HG02840 (cell line): ENCODE measurements around the gene ATP8B4.

Experiments
- ATAC-seq: cut with Tn5 transposase; IDR thresholded peaks from one replicate; pipeline ENCODE4 v1.9.1; 2021; ENCODE audit warnings: mild to moderate bottlenecking, moderate library complexity, moderate number of reproducible peaks; ENCODE audit not compliant: unreplicated experiment, low FRiP score

ATP8B4 gene

GRCh38 chr15:50030456-50030855, 88.6 kb downstream of the ATP8B4 start:
- no peak for ATAC-seq

DNA sequence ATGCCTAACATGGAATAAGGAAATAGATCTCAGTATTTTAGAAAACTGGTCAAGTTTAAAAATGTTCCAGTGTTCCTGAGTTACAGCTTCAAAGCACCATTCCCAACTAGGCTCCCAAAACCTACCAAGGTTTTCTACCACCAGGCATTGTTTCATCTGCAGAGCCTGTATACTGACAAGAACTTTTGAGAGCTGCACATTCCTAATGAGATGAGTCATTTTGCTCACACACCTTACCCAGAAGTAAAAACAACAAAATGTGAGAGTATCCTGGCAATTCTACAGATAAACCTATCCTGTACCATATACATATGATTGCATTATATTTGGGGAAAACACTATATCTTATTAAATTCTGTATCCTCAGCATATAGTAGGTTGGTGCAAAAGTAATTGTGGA, 90.7 kb downstream of the ATP8B4 start:
- ATAC-seq: no peak

- no peak for ATAC-seq
Measured at GRCh38 chr15:50024281-50024680, 94.8 kb downstream of the ATP8B4 start.

DNA sequence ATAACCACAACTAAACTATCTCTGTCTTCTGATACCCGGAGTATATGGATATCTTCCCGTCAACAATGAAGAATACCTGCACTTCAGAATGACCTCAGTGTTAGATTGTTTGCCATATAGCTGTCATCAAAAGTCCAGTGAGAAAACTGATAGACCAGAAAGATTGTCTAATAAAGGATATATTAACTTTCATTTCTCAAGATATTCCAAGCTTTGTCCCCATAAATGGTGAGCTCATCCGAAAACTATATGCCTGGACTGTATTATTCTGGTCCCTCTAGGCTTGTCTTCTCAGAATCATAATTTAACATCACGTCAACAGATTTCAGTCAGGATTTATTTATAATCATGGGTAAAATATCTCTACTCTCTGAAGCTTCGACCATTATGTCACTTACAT, 100.5 kb downstream of the ATP8B4 start:
- ATAC-seq: no peak

- ATAC-seq: no peak
Measured at GRCh38 chr15:50017522-50017921, 101.5 kb downstream of the ATP8B4 start.

GRCh38 chr15:50016951-50017350, 102.1 kb downstream of the ATP8B4 start:
- no peak for ATAC-seq

DNA sequence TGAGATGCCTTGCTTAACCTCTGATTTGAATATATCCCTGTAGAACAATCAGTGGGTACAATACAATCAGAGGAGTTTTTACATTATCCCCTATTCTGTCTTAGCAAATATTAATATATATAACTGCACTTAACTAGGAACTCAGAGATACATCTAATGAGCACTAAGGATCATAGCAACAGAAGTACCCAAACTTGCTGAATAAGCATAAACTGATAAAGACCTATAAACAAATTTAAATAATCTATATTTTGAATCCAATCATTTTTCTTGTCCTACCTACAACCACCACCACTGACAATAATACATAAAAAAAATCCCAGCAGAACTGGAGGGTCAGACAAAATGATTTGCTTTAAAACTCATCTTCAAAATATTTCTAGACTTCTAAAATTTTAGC, 106.2 kb downstream of the ATP8B4 start:
- ATAC-seq: no peak

- ATAC-seq: no peak
Measured at GRCh38 chr15:50009634-50010033, 109.4 kb downstream of the ATP8B4 start.

- ATAC-seq: peak; percentile 100
Measured at GRCh38 chr15:50003786-50004334, 115.2 kb downstream of the ATP8B4 start.

- ATAC-seq: no peak
Measured at GRCh38 chr15:49991587-49991986, 127.4 kb downstream of the ATP8B4 start.

- no peak for ATAC-seq
Measured at GRCh38 chr15:49990835-49991545, 128.0 kb downstream of the ATP8B4 start.

DNA sequence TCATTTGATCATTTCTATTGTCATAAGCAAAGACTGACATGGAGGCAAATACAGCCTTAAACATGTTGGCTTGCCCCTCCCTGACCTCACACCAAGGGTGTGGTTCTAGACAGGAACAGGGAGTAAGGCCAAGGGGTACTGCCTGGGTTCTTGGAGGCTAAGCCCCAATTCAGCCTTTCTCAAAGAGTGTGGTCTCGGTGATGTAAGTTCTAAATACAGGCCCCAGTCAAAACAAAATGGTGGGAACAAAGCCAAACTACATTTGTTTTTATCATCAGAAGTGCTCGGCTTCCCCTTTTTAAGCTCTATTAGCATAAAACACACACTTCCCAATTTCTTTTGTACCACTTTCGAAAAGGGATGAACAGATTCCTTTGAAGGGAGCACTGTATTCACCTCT, 129.5 kb downstream of the ATP8B4 start:
- ATAC-seq: no peak

GRCh38 chr15:49988766-49989165, 130.3 kb downstream of the ATP8B4 start:
- ATAC-seq: no peak

- ATAC-seq: no peak
Measured at GRCh38 chr15:49987896-49988295, 131.1 kb downstream of the ATP8B4 start.

DNA sequence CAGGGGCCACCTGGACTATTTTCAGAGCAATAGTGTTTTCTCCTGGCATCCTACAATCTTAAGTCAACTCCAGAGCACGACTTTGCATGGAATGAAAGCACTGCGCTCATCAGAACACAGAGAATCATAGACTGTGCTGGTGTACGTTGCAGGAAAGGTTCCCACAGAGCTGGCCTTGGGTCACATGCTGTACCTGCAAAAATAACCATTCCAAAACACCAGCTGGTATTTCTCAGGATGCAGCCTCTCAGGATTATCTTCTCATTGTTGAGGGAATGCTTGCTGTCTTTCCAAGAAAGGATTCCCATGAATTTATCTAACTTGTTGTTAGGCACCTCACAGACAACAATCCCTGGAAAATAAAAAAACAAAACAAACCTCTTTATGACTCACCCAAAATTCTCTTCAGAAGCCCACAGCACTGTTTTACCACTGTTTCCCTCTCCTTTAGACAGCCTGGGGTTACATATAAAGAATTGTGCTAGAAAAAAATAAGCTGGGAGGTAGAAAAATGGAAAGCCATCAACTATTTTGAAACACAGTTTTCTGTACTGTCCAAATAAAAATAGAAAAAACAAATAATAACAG, 131.7 kb downstream of the ATP8B4 start:
- no peak for ATAC-seq

- no peak for ATAC-seq
Measured at GRCh38 chr15:49986326-49986725, 132.7 kb downstream of the ATP8B4 start.

- no peak for ATAC-seq
Measured at GRCh38 chr15:49985463-49985862, 133.6 kb downstream of the ATP8B4 start.

DNA sequence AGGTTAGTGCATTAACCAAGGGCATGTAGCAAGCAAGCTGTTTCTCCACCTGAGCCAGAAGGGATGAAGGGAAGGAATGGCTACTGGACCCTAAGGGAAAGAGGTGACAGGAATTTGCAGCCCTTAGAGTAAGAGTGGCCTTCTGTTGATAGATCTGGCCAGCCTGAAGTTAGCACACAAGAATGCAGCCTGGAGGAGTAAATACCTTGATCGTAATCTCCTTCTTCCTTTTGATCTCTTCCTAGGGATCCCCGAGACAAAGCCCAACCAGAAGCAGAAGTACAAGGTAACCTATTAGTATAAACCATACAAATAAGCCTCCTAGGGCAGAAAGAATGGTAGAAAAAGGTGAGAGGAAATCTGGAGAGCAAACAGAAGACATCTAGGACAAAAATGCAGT, 134.6 kb downstream of the ATP8B4 start:
- no peak for ATAC-seq

DNA sequence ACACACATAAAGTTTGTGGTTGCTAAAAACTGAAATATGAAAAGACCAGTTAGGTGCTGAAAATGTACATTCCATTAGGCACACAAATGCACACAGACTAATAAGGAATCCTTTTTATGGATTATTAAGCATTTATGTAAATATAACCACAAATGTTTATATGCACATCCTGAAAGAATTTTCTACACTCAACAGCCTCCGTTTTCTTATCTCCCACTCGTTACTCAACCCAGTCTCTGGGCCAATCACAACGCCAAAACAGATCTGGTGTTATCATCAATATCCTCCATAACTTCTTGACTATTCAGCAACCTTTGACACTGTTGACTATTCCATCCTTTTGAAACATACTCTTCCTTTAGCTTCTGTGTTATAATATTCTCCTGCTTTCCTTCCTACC, 136.4 kb downstream of the ATP8B4 start:
- no peak for ATAC-seq

- no peak for ATAC-seq
Measured at GRCh38 chr15:49979705-49980382, 139.2 kb downstream of the ATP8B4 start.

DNA sequence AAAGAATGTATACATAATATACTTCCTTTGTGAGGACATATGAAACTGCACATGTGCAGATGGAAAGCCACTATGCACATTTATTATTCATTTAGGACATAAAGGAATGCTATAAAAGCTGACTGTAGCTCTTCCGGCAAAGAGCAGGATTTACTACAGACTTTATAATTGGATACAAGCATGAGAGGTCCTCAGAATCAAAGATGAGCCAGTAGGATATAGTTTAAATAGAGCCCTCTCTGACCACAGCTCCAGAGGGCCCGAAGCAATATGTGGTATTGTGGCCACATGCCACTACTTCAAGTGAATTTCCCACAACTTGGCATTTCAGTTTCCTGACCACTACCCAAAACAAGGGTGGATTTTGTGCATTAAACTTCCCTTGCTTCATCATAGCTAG, 140.9 kb downstream of the ATP8B4 start:
- ATAC-seq: no peak

GRCh38 chr15:49977306-49977705, 141.7 kb downstream of the ATP8B4 start:
- ATAC-seq: no peak
